ENCODE data around the gene IGIP.

DNA sequence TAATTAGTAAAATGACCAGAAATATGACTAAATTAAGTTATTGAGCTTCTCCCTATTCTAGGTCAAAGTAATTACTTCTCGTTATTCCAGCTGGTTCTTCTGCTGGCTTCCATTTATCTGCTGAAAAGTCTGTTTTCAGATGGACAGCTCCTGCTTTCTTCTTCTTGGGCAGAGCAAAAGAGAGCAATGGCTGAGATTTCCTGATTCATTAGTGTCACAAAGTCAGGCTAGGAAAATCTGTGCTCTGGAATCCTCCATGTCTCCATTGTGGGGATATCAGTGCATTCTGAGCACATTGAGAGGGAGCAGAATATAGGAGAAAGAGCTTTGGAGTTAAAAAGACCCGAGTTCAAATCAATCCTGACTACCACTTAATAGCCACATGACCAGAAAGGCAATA lies 48.9 kb upstream of the IGIP start:
- TF ChIP-seq, protein P1, sequence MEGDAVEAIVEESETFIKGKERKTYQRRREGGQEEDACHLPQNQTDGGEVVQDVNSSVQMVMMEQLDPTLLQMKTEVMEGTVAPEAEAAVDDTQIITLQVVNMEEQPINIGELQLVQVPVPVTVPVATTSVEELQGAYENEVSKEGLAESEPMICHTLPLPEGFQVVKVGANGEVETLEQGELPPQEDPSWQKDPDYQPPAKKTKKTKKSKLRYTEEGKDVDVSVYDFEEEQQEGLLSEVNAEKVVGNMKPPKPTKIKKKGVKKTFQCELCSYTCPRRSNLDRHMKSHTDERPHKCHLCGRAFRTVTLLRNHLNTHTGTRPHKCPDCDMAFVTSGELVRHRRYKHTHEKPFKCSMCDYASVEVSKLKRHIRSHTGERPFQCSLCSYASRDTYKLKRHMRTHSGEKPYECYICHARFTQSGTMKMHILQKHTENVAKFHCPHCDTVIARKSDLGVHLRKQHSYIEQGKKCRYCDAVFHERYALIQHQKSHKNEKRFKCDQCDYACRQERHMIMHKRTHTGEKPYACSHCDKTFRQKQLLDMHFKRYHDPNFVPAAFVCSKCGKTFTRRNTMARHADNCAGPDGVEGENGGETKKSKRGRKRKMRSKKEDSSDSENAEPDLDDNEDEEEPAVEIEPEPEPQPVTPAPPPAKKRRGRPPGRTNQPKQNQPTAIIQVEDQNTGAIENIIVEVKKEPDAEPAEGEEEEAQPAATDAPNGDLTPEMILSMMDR (conservative IDR thresholded peaks at IDR 0.05; ENCODE audit: low read depth, low read length): no peak
- no peak for TF ChIP-seq EZH2 (IDR thresholded peaks at IDR 0.05; ENCODE audit: borderline replicate concordance, low read depth, low read length, poor library complexity, severe bottlenecking)
